ENCODE measurements around the gene AQP5.

GRCh38 chr12:50014342-50014741 is 52.7 kb downstream of the AQP5 start:
- TF ChIP-seq CTCF (conservative IDR thresholded peaks at IDR 0.05): no peak
- TF ChIP-seq ZFX (IDR thresholded peaks at IDR 0.05): no peak

Measured in C4-2B (cell line).